Measurements from ENCODE around the gene PPIAL4G. TPM values are rescaled to one million over a fixed set of nuclear protein-coding genes. Genes with fewer than 3 reads are reported as not detected.
"Not testable (repeated sequence)": the region's sequence is repeated elsewhere in the genome, so short reads cannot be mapped to it uniquely, and the experiment has no call there.

The PPIAL4G gene
- polyA plus RNA-seq, 3 donors from 2014 or later = 0.12 to 0.24 TPM; not detected in 1

GRCh38 chr1:148458901-148459581 lies 24.1 kb downstream of the PPIAL4G start:
- peak overlapping the region; percentile 57 to 85 (median 80) for H3K4me3 Mint-ChIP-seq
- DNase-seq = peak; percentile 63 to 67 (median 66)
- not testable (repeated sequence) for H3K36me3 Mint-ChIP-seq; H3K4me1 Mint-ChIP-seq; H3K27me3 Mint-ChIP-seq (ENCODE audit: low read depth in 3 of 3); H3K9me3 Mint-ChIP-seq
- peak overlapping the region in 5 of 6 donors; percentile 43 to 97 (median 78) for H3K27ac Mint-ChIP-seq

- Mint-ChIP-seq H3K27ac (peak overlapping the region; percentile 93 to 99 (median 98)), H3K4me3 (peak overlapping the region; percentile 94 to 97 (median 95))
- not testable (repeated sequence) for H3K9me3 Mint-ChIP-seq; H3K4me1 Mint-ChIP-seq; H3K36me3 Mint-ChIP-seq; H3K27me3 Mint-ChIP-seq (ENCODE audit: low read depth in 3 of 3)
- DNase-seq = peak; percentile 70 to 76 (median 74)
These were observed 24.7 kb downstream of the PPIAL4G start for GRCh38 chr1:148458398-148458797.

- Mint-ChIP-seq H3K4me1 (peaks cover 6 to 22% of the 10 kb centered on the region in 2 donors), H3K4me3 (peak overlapping the region in 1 of 5 donors; percentile 13), H3K27ac (peak overlapping the region in 1 of 6 donors; percentile 59)
- H3K9me3 Mint-ChIP-seq; H3K36me3 Mint-ChIP-seq; DNase-seq; H3K27me3 Mint-ChIP-seq (ENCODE audit: low read depth in 3 of 3): not testable (repeated sequence)
These were observed 30.3 kb downstream of the PPIAL4G start for GRCh38 chr1:148452845-148453244.

- Mint-ChIP-seq H3K4me1 (peaks cover 47 to 54% of the 10 kb centered on the region in 2 donors), H3K4me3 (peak overlapping the region in 1 of 5 donors; percentile 44), H3K27ac (peak overlapping the region; percentile 33 to 70 (median 58))
- not testable (repeated sequence) for DNase-seq; H3K36me3 Mint-ChIP-seq; H3K9me3 Mint-ChIP-seq; H3K27me3 Mint-ChIP-seq (ENCODE audit: low read depth in 3 of 3)
These were observed 43.3 kb downstream of the PPIAL4G start for GRCh38 chr1:148439654-148440325.

GRCh38 chr1:148435406-148435805 lies 47.7 kb downstream of the PPIAL4G start:
- Mint-ChIP-seq H3K27ac (peak overlapping the region in 5 of 6 donors; percentile 35 to 83 (median 54)), H3K4me1 (peaks cover 63 to 86% of the 10 kb centered on the region in 2 donors), H3K9me3 (no peaks in the 10 kb centered on the region), H3K36me3 (peaks cover 5 to 31% (median 7%) of the 10 kb centered on the region in 3 donors), H3K4me3 (no peak overlapping the region), H3K27me3 (ENCODE audit: low read depth in 3 of 3) (no peaks in the 10 kb centered on the region)
- no peak for DNase-seq

GRCh38 chr1:148434832-148435231 lies 48.3 kb downstream of the PPIAL4G start:
- peaks cover 7 to 30% (median 8%) of the 10 kb centered on the region in 3 donors for H3K36me3 Mint-ChIP-seq
- H3K4me3 Mint-ChIP-seq = no peak overlapping the region
- H3K9me3 Mint-ChIP-seq = no peaks in the 10 kb centered on the region
- no peak for DNase-seq
- H3K27me3 Mint-ChIP-seq (ENCODE audit: low read depth in 3 of 3) = no peaks in the 10 kb centered on the region
- peak overlapping the region in 4 of 6 donors; percentile 41 to 83 (median 52) for H3K27ac Mint-ChIP-seq
- peaks cover 66 to 86% of the 10 kb centered on the region in 2 donors for H3K4me1 Mint-ChIP-seq

- not testable (repeated sequence) for H3K9me3 Mint-ChIP-seq; H3K4me3 Mint-ChIP-seq; H3K27me3 Mint-ChIP-seq (ENCODE audit: low read depth in 3 of 3); DNase-seq
- peaks cover 17 to 44% (median 23%) of the 10 kb centered on the region in 3 donors for H3K36me3 Mint-ChIP-seq
- H3K4me1 Mint-ChIP-seq = peaks cover 55 to 86% of the 10 kb centered on the region in 2 donors
- H3K27ac Mint-ChIP-seq = peak overlapping the region in 4 of 6 donors; percentile 10 to 76 (median 64)
These were observed 50.2 kb downstream of the PPIAL4G start for GRCh38 chr1:148432916-148433317.

Other genes with a start within 250 kb of the PPIAL4G start
- 10 to 100 TPM in 2 of 3 donors, 1 to 10 TPM in 1; 9.9 to 11.1 (median 10.1) TPM for gene NBPF14, start 112.7 kb upstream of the PPIAL4G start, polyA plus RNA-seq